NCI-H2107 treated with DMSO at 0.1 percent for 48 hours (cell line): ENCODE measurements around the gene NADK.
A peak's percentile ranks its signal among the peaks of the same experiment; 100 is the strongest.
"Not testable (repeated sequence)": the region's sequence is repeated elsewhere in the genome, so short reads cannot be mapped to it uniquely, and the experiment has no call there.

Experiments
- DNase-seq: peaks from one replicate; lab custom pipeline; 2025; ENCODE audit not compliant: unreplicated experiment; lab: John Stamatoyannopoulos, UW

The NADK gene

GRCh38 chr1:1749941-1750340, 28.3 kb downstream of the NADK start:
- DNase-seq = not testable (repeated sequence)

- no peak for DNase-seq
Measured at GRCh38 chr1:1748686-1749321, 29.5 kb downstream of the NADK start.

GRCh38 chr1:1746566-1746909, 31.7 kb downstream of the NADK start:
- not testable (repeated sequence) for DNase-seq

GRCh38 chr1:1745651-1746565, 32.4 kb downstream of the NADK start:
- not testable (repeated sequence) for DNase-seq

GRCh38 chr1:1742529-1742928, 35.7 kb downstream of the NADK start:
- not testable (repeated sequence) for DNase-seq

- not testable (repeated sequence) for DNase-seq
Measured at GRCh38 chr1:1741013-1741412, 37.3 kb downstream of the NADK start.

GRCh38 chr1:1738799-1739337, 39.4 kb downstream of the NADK start:
- DNase-seq = not testable (repeated sequence)

GRCh38 chr1:1737675-1738590, 40.3 kb downstream of the NADK start:
- not testable (repeated sequence) for DNase-seq

- DNase-seq = no peak
Measured at GRCh38 chr1:1732381-1732780, 45.9 kb downstream of the NADK start.

GRCh38 chr1:1730870-1731269, 47.4 kb downstream of the NADK start:
- DNase-seq = no peak

GRCh38 chr1:1730230-1730629, 48.0 kb downstream of the NADK start:
- DNase-seq = not testable (repeated sequence)

- DNase-seq = not testable (repeated sequence)
Measured at GRCh38 chr1:1729116-1729816, 49.0 kb downstream of the NADK start.

GRCh38 chr1:1728308-1729005, 49.8 kb downstream of the NADK start:
- DNase-seq = not testable (repeated sequence)

GRCh38 chr1:1727131-1727651, 51.1 kb downstream of the NADK start:
- not testable (repeated sequence) for DNase-seq

- not testable (repeated sequence) for DNase-seq
Measured at GRCh38 chr1:1726088-1726487, 52.2 kb downstream of the NADK start.

GRCh38 chr1:1724035-1724864, 54.0 kb downstream of the NADK start, which contains the start of gene CDK11A:
TSS of gene CDK11A (minus strand) at chr1:1724357. CDS start at chr1:1722818, 1,539 bp downstream.
- peak; percentile 40 for DNase-seq

- DNase-seq = no peak
Measured at GRCh38 chr1:1721201-1721600, 57.1 kb downstream of the NADK start.

- DNase-seq = not testable (repeated sequence)
Measured at GRCh38 chr1:1715109-1715883, 63.0 kb downstream of the NADK start.
